Fibroblast of lung (primary cell): ENCODE measurements around the gene BARX2.

Experiments
- EZH2 ChIP-seq: IDR thresholded peaks from 2 replicates; pipeline ENCODE4 v1.5.1; 2012; ENCODE audit warnings: low read length, control low read depth, mild to moderate bottlenecking; ENCODE audit errors: missing control alignments
- TF ChIP-seq, protein P1 (sequence below), 2 donors: IDR thresholded peaks in 1 of 2; conservative IDR thresholded peaks in 1 of 2; 1 replicate in 1 of 2; 2 replicates in 1 of 2; pipeline ENCODE4 v1.5.1; 2011 to 2012; ENCODE audit warnings: low read length in 2 of 2, control low read depth in 1 of 2, inconsistent platforms in 1 of 2, low read depth in 1 of 2, mild to moderate bottlenecking in 1 of 2

DNA sequence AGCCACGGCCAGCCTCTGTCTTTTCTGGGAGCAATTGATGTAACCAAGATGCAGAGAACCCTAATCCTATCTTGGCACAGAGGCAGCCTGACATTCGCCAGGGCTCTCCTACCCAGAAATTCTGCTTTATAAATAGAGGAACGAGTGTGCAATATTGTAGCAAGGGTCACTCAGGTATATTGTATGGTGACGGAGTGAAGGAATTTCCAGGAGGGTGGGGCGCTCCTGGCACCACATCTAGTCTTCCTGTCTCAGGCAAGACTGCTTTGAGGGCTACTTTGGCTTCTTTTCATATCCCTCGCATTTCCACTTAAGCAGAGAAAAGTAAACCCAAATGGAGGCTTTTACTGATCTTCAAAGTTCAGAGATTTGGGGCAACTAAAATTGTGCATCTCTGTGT lies 114.4 kb downstream of the BARX2 start:
- TF ChIP-seq, protein P1, sequence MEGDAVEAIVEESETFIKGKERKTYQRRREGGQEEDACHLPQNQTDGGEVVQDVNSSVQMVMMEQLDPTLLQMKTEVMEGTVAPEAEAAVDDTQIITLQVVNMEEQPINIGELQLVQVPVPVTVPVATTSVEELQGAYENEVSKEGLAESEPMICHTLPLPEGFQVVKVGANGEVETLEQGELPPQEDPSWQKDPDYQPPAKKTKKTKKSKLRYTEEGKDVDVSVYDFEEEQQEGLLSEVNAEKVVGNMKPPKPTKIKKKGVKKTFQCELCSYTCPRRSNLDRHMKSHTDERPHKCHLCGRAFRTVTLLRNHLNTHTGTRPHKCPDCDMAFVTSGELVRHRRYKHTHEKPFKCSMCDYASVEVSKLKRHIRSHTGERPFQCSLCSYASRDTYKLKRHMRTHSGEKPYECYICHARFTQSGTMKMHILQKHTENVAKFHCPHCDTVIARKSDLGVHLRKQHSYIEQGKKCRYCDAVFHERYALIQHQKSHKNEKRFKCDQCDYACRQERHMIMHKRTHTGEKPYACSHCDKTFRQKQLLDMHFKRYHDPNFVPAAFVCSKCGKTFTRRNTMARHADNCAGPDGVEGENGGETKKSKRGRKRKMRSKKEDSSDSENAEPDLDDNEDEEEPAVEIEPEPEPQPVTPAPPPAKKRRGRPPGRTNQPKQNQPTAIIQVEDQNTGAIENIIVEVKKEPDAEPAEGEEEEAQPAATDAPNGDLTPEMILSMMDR (conservative IDR thresholded peaks at IDR 0.05 in 1 of 2, IDR thresholded peaks at IDR 0.05 in 1 of 2; ENCODE audit: low read depth in 1 of 2, low read length in 2 of 2), result no peak
- no peak for TF ChIP-seq EZH2
